ENCODE results near the gene CLCN4.

Gene CLCN4

GRCh38 chrX:10212395-10212794, 55.6 kb downstream of the CLCN4 start:
- TF ChIP-seq POLR2A (IDR thresholded peaks at IDR 0.05; ENCODE audit: extremely low read depth, insufficient read length), result no peak
- no peak for DNase-seq (ENCODE audit: low read depth)
- no peak overlapping the region for H3K4me3 ChIP-seq (ENCODE audit: low read depth, low read length)

GRCh38 chrX:10213716-10214115, 56.9 kb downstream of the CLCN4 start:
- TF ChIP-seq MAX (IDR thresholded peaks at IDR 0.05; ENCODE audit: low read depth, low read length) (no peak), POLR2A (IDR thresholded peaks at IDR 0.05; ENCODE audit: extremely low read depth, insufficient read length) (no peak), MYC (IDR thresholded peaks at IDR 0.05; ENCODE audit: low read depth, low read length) (no peak), CTCF (IDR thresholded peaks at IDR 0.05; ENCODE audit: low read depth, low read length) (no peak)
- H3K4me3 ChIP-seq (ENCODE audit: low read depth, low read length), result no peak overlapping the region
- no peak for DNase-seq (ENCODE audit: low read depth)

- TF ChIP-seq MAX (IDR thresholded peaks at IDR 0.05; ENCODE audit: low read depth, low read length), result no peak
- no peak for TF ChIP-seq MYC (IDR thresholded peaks at IDR 0.05; ENCODE audit: low read depth, low read length)
- no peak for TF ChIP-seq CTCF (IDR thresholded peaks at IDR 0.05; ENCODE audit: low read depth, low read length)
- no peak for TF ChIP-seq POLR2A (IDR thresholded peaks at IDR 0.05; ENCODE audit: extremely low read depth, insufficient read length)
- DNase-seq (ENCODE audit: low read depth), result no peak
- H3K4me3 ChIP-seq (ENCODE audit: low read depth, low read length), result no peak overlapping the region
Observed at GRCh38 chrX:10216208-10216607, 59.4 kb downstream of the CLCN4 start.

- no peak overlapping the region for H3K4me3 ChIP-seq (ENCODE audit: low read depth, low read length)
- no peak for TF ChIP-seq POLR2A (IDR thresholded peaks at IDR 0.05; ENCODE audit: extremely low read depth, insufficient read length)
- no peak for TF ChIP-seq MYC (IDR thresholded peaks at IDR 0.05; ENCODE audit: low read depth, low read length)
- no peak for TF ChIP-seq MAX (IDR thresholded peaks at IDR 0.05; ENCODE audit: low read depth, low read length)
- no peak for TF ChIP-seq CTCF (IDR thresholded peaks at IDR 0.05; ENCODE audit: low read depth, low read length)
- peak; percentile 54 for DNase-seq (ENCODE audit: low read depth)
Observed at GRCh38 chrX:10217198-10217597, 60.4 kb downstream of the CLCN4 start.

GRCh38 chrX:10221651-10222050, 64.9 kb downstream of the CLCN4 start:
- no peak for DNase-seq (ENCODE audit: low read depth)

GRCh38 chrX:10223276-10223675, 66.5 kb downstream of the CLCN4 start:
- DNase-seq (ENCODE audit: low read depth), result no peak
- no peak overlapping the region for H3K4me3 ChIP-seq (ENCODE audit: low read depth, low read length)
- no peak for TF ChIP-seq CTCF (IDR thresholded peaks at IDR 0.05; ENCODE audit: low read depth, low read length)
- TF ChIP-seq POLR2A (IDR thresholded peaks at IDR 0.05; ENCODE audit: extremely low read depth, insufficient read length), result no peak
- TF ChIP-seq MYC (IDR thresholded peaks at IDR 0.05; ENCODE audit: low read depth, low read length), result no peak
- TF ChIP-seq MAX (IDR thresholded peaks at IDR 0.05; ENCODE audit: low read depth, low read length), result no peak

More at GRCh38 chrX:10221651-10222050, 64.9 kb downstream of the CLCN4 start:
- H3K4me3 ChIP-seq (ENCODE audit: low read depth, low read length), result no peak overlapping the region
- TF ChIP-seq MAX (IDR thresholded peaks at IDR 0.05; ENCODE audit: low read depth, low read length) (no peak), CTCF (IDR thresholded peaks at IDR 0.05; ENCODE audit: low read depth, low read length) (no peak), POLR2A (IDR thresholded peaks at IDR 0.05; ENCODE audit: extremely low read depth, insufficient read length) (no peak), MYC (IDR thresholded peaks at IDR 0.05; ENCODE audit: low read depth, low read length) (no peak)
